ENCODE data around the gene TSPAN18. TPM values are rescaled to one million over a fixed set of nuclear protein-coding genes. Genes with fewer than 3 reads are reported as not detected.

The TSPAN18 gene
- total and polyA plus RNA-seq, 2 experiments from 2014 or later, result 9.5 to 21.5 TPM

DNA sequence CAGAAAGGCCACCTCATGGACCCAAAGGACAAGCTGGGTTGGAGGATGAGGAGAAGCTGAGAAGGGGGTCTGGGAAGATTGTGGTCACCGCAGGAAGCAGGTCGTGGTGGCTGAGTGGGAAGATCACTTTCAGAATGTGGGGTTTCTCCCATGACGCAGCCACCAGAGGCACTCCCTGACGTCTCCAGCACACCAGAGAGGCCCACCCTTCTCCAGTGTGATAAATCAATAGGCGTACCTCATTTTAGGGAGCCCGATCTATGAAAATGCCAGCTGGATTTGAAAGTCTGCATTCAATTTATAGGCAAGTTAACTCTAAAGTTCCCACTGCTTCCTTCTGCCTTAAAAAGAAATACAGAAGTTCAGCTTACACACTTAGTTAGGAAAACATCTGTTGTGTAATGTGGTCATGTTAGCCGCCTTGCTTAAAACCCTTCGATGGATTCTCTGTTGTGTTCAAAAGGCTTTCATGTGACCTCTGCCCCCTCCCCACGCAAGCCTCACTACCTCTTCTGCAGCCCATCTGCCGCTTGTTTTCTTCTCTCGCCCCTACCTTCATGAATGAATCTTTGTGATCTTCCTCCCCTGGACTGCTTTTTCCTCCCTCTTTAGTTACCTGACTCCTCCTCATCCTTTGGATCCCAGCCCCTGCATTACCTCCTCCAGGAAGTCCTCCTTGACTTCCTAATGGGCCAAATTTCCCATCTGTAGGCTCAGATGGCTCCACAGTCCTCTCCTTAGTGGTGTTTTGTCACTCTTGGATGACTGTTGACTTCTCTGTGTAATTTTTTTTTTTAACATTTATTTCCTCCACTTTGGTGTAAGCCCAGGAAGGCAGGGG is 10.7 kb downstream of the TSPAN18 start:
- Histone ChIP-seq H3K9me3 (ENCODE audit: low read depth) (no peaks in the 10 kb centered on the region), H4K20me1 (ENCODE audit: insufficient read depth, poor library complexity, severe bottlenecking) (peaks cover 5% of the 10 kb centered on the region), H2AFZ (no peak overlapping the region), H3K36me3 (replicated peaks; ENCODE audit: insufficient read depth, low read depth) (no peaks in the 10 kb centered on the region), H3K4me2 (no peak overlapping the region), H3K4me3 (no peak overlapping the region), H3K27me3 (no peaks in the 10 kb centered on the region), H3K79me2 (peaks cover 48% of the 10 kb centered on the region), H3K9me2 (replicated peaks; ENCODE audit: insufficient read depth) (no peaks in the 10 kb centered on the region), H3K4me1 (ENCODE audit: insufficient read depth) (no peaks in the 10 kb centered on the region), H3K27ac (no peak overlapping the region)
- 67% methylated on average over 11 of the region's 11 CpGs for WGBS (ENCODE audit: low lambda C conversion rate, missing lambda C conversion rate)
- TF ChIP-seq CTCF (IDR thresholded peaks at IDR 0.05; ENCODE audit: poor library complexity) (no peak), EZH2phosphoT487 (IDR thresholded peaks at IDR 0.05; ENCODE audit: low read depth, severe bottlenecking, unreplicated experiment) (no peak), EZH2 (IDR thresholded peaks at IDR 0.05; ENCODE audit: borderline replicate concordance) (no peak)
- no peak for DNase-seq (ENCODE audit: low spot score)

- Histone ChIP-seq H3K9me3 (ENCODE audit: low read depth) (no peaks in the 10 kb centered on the region), H3K9me2 (replicated peaks; ENCODE audit: insufficient read depth) (no peaks in the 10 kb centered on the region), H3K36me3 (replicated peaks; ENCODE audit: insufficient read depth, low read depth) (no peaks in the 10 kb centered on the region), H4K20me1 (ENCODE audit: insufficient read depth, poor library complexity, severe bottlenecking) (peaks cover 5% of the 10 kb centered on the region), H3K4me3 (no peak overlapping the region), H3K27me3 (no peaks in the 10 kb centered on the region), H3K4me1 (ENCODE audit: insufficient read depth) (peaks cover 5% of the 10 kb centered on the region), H3K27ac (no peak overlapping the region), H2AFZ (no peak overlapping the region), H3K4me2 (no peak overlapping the region), H3K79me2 (peaks cover 35% of the 10 kb centered on the region)
- no peak for TF ChIP-seq EZH2phosphoT487 (IDR thresholded peaks at IDR 0.05; ENCODE audit: low read depth, severe bottlenecking, unreplicated experiment)
- no peak for TF ChIP-seq CTCF (IDR thresholded peaks at IDR 0.05; ENCODE audit: poor library complexity)
- TF ChIP-seq EZH2 (IDR thresholded peaks at IDR 0.05; ENCODE audit: borderline replicate concordance), result no peak
- WGBS (ENCODE audit: low lambda C conversion rate, missing lambda C conversion rate), result 76% methylated on average over 5 of the region's 5 CpGs
- no peak for DNase-seq (ENCODE audit: low spot score)
Observed at GRCh38 chr11:44738791-44739190, 12.0 kb downstream of the TSPAN18 start.

DNA sequence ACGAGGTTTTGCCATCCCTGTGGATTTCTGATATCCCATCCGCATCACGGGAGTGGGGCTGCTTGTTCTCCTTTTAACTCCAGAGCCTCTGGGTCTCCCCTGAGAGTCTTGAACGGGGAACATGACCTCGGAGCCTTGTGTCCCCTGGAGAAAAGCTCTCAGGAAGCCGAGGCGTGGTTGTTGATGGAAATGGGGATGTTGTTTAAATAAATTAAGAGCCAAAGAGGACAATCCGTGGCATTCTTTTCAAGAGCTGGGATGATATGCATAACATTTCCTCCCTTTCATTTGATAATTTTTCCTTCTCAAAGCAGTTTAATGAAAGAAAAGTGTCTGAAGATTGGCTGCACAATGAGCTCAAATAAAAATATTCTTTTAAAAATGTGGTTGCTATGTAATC is 14.2 kb downstream of the TSPAN18 start:
- H3K27me3 ChIP-seq, result no peaks in the 10 kb centered on the region
- H3K4me3 ChIP-seq, result no peak overlapping the region
- no peak overlapping the region for H3K27ac ChIP-seq
- H2AFZ ChIP-seq, result no peak overlapping the region
- no peaks in the 10 kb centered on the region for H3K9me2 ChIP-seq (replicated peaks; ENCODE audit: insufficient read depth)
- no peaks in the 10 kb centered on the region for H3K36me3 ChIP-seq (replicated peaks; ENCODE audit: insufficient read depth, low read depth)
- H3K79me2 ChIP-seq, result peaks cover 25% of the 10 kb centered on the region
- no peaks in the 10 kb centered on the region for H3K9me3 ChIP-seq (ENCODE audit: low read depth)
- H3K4me2 ChIP-seq, result no peak overlapping the region
- DNase-seq (ENCODE audit: low spot score), result no peak
- peaks cover 5% of the 10 kb centered on the region for H4K20me1 ChIP-seq (ENCODE audit: insufficient read depth, poor library complexity, severe bottlenecking)
- WGBS (ENCODE audit: low lambda C conversion rate, missing lambda C conversion rate), result 54% methylated on average over 8 of the region's 8 CpGs
- peaks cover 7% of the 10 kb centered on the region for H3K4me1 ChIP-seq (ENCODE audit: insufficient read depth)
- no peak for TF ChIP-seq EZH2 (IDR thresholded peaks at IDR 0.05; ENCODE audit: borderline replicate concordance)
- TF ChIP-seq CTCF (IDR thresholded peaks at IDR 0.05; ENCODE audit: poor library complexity), result no peak
- TF ChIP-seq EZH2phosphoT487 (IDR thresholded peaks at IDR 0.05; ENCODE audit: low read depth, severe bottlenecking, unreplicated experiment), result no peak
